Ascending aorta (tissue), 2 donors: Measurements from ENCODE around the gene SPINK5. TPM values are rescaled to one million over a fixed set of nuclear protein-coding genes. Genes with fewer than 3 reads are reported as not detected.
"Not testable (repeated sequence)": the region's sequence is repeated elsewhere in the genome, so short reads cannot be mapped to it uniquely, and the experiment has no call there.

Source experiments
- DNase-seq, 2 donors: peaks; one replicate each; pipeline ENCODE4 v3.0.0-alpha.2; 2019; ENCODE audit warnings: low spot score in 2 of 2
- H3K27ac ChIP-seq, 2 donors: fragments of 200-600 bp; sonication (generic); one replicate each; pipeline ENCODE4 v1.5.1; 2016 to 2017; ENCODE audit warnings: mild to moderate bottlenecking in 1 of 2
- H3K27me3 ChIP-seq: fragments of 200-600 bp; sonication (generic); one replicate; pipeline ENCODE4 v1.5.1; 2017
- H3K36me3 ChIP-seq, 2 donors: fragments of 200-600 bp; sonication (generic); one replicate each; pipeline ENCODE4 v1.5.1; 2016
- H3K4me1 ChIP-seq, 2 donors: fragments of 200-600 bp; sonication (generic); one replicate each; pipeline ENCODE4 v1.5.1; 2016 to 2017; ENCODE audit warnings: mild to moderate bottlenecking in 1 of 2
- H3K4me3 ChIP-seq, 2 donors: fragments of 200-600 bp; sonication (generic); one replicate each; pipeline ENCODE4 v1.5.1; 2016 to 2017; ENCODE audit warnings: mild to moderate bottlenecking in 1 of 2
- H3K9me3 ChIP-seq, 2 donors: fragments of 200-600 bp; sonication (generic); one replicate each; pipeline ENCODE4 v1.5.1; 2016
- intact Hi-C: fragments of 100-400 bp; cut with DNase I; formaldehyde crosslinking; loops from one replicate; pipeline ENCODE4 v1.15.1; 2023
- total RNA-seq: library from RNA; depleted of rRNA; stranded (reverse); fragments of >200 nt; gene quantifications from one replicate; pipeline ENCODE4 v1.1.0, GENCODE V29; 2016
- TF ChIP-seq, protein P1 (sequence below), 3 experiments: fragments of 200-600 bp in 2 of 3; fragments of 450-650 bp in 1 of 3; sonication (generic) in 2 of 3; IDR thresholded peaks; one replicate each; pipeline ENCODE4 v1.5.1; 2016 to 2019; ENCODE audit warnings: antibody characterized with exemption in 3 of 3, mild to moderate bottlenecking in 1 of 3, moderate library complexity in 1 of 3

Gene SPINK5
- total RNA-seq, 1 donor from 2014 or later = not detected

DNA sequence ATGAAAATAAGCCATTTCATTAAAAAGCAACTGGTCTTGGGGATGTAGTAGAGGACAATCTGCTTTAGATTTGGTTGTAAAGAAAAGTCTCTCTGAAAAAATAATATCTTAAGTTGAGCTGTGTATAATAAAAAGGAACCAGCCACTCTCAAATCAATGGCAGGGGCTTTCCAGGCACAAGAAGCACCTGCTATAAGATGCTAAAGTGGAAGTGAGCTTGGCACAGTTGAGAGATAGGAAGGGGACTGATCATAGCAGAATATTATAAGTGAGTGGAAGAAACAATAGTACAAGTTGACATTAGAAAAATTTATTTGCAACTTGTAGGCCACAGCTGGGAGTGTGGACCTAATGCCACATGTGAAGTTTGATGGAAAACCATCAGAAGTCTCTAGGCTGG, 28.1 kb upstream of the SPINK5 start:
- H3K27ac ChIP-seq = no peak overlapping the region
- H3K9me3 ChIP-seq = no peaks in the 10 kb centered on the region
- H3K4me1 ChIP-seq = no peaks in the 10 kb centered on the region
- no peak overlapping the region for H3K4me3 ChIP-seq
- DNase-seq = no peak
- intact Hi-C loops = no loop called here
- TF ChIP-seq, protein P1, sequence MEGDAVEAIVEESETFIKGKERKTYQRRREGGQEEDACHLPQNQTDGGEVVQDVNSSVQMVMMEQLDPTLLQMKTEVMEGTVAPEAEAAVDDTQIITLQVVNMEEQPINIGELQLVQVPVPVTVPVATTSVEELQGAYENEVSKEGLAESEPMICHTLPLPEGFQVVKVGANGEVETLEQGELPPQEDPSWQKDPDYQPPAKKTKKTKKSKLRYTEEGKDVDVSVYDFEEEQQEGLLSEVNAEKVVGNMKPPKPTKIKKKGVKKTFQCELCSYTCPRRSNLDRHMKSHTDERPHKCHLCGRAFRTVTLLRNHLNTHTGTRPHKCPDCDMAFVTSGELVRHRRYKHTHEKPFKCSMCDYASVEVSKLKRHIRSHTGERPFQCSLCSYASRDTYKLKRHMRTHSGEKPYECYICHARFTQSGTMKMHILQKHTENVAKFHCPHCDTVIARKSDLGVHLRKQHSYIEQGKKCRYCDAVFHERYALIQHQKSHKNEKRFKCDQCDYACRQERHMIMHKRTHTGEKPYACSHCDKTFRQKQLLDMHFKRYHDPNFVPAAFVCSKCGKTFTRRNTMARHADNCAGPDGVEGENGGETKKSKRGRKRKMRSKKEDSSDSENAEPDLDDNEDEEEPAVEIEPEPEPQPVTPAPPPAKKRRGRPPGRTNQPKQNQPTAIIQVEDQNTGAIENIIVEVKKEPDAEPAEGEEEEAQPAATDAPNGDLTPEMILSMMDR (IDR thresholded peaks at IDR 0.05) = no peak
- H3K27me3 ChIP-seq = no peaks in the 10 kb centered on the region
- H3K36me3 ChIP-seq = no peaks in the 10 kb centered on the region

DNA sequence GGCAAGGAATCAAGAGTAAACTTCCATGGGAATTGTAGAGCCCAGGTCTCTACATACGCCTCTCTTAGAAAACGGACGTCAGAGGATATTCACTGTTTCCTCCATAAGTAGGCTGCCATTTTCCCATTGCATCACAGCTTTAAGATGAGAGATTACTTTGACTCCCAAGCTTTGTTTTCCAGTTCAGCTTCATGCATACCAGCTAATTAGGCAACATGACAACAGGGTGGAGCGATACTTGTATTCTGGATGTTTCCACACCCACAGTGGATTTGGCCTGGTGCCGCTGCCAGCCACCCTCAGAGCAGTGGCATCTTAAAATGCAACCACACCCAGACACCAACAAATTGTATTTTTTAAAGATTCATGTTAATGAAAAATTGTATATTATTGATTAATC, 20.9 kb upstream of the SPINK5 start:
- no peak overlapping the region for H3K27ac ChIP-seq
- TF ChIP-seq, protein P1 (IDR thresholded peaks at IDR 0.05) = no peak
- H3K4me3 ChIP-seq = no peak overlapping the region
- H3K4me1 ChIP-seq = no peaks in the 10 kb centered on the region
- intact Hi-C loops = no loop called here
- no peak for DNase-seq
- H3K36me3 ChIP-seq = no peaks in the 10 kb centered on the region
- H3K27me3 ChIP-seq = no peaks in the 10 kb centered on the region
- H3K9me3 ChIP-seq = no peaks in the 10 kb centered on the region

DNA sequence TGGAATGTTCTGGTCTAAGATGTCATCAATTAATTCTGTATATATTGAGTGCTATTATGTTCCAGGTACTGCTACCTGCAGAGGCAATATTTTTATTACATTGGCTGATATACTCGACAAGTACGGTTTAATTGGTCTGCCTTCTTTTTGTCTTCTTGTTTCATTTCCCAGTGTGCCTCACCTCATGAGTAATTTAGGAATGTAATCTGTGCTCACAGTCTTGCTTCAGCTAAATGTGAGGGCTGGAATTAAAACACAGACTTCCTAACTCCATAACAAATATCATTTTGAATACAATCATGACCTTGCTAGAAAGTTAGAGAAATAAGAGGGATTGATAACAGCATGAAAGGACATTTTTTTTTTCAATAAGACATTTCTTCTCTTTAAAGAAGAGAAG, 20.1 kb upstream of the SPINK5 start:
- no peak overlapping the region for H3K27ac ChIP-seq
- TF ChIP-seq, protein P1 (IDR thresholded peaks at IDR 0.05) = no peak
- no peak overlapping the region for H3K4me3 ChIP-seq
- H3K9me3 ChIP-seq = no peaks in the 10 kb centered on the region
- no peaks in the 10 kb centered on the region for H3K4me1 ChIP-seq
- intact Hi-C loops = no loop called here
- H3K27me3 ChIP-seq = no peaks in the 10 kb centered on the region
- no peaks in the 10 kb centered on the region for H3K36me3 ChIP-seq
- no peak for DNase-seq

DNA sequence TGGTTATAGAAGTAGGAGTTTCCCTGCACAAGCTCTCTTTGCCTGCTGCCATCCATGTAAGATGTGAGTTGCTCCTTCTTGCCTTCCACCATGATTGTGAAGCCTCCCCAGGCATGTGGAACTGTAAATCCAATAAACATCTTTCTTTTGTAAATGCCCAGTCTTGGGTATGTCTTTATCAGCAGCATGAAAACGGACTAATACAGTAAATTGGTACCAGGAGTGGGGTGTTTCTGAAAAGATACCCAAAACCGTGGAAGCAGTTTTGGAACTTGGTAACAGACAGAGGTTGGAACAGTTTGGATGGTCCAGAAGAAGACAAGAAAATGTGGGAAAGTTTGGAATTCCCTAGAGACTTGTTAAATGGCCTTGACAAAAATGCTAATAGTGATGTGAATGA, 8.6 kb upstream of the SPINK5 start:
- H3K27me3 ChIP-seq, DNase-seq, H3K4me1 ChIP-seq, intact Hi-C loops, H3K27ac ChIP-seq, H3K36me3 ChIP-seq, H3K4me3 ChIP-seq: not testable (repeated sequence)
- H3K9me3 ChIP-seq = peaks cover 4 to 13% of the 10 kb centered on the region in 2 donors

DNA sequence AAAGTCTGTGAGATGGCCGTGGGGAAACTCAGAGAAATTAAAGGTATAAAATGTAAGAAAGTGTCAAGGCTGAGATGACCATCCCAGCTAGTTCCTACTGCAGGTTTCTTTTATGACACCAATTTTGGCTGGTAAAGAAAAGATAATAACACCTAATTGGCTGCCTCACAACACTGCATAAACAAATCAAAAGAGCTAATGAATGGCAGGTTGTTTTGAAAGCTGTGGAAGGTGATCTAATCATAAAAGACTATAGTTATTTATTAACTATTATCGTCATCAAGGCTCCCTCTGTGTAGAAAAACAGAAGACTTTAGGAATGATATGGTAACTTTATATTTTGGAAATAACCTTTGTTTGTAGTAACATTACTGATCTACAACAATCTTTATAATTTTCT, 3.5 kb upstream of the SPINK5 start:
- Histone ChIP-seq H3K4me3 (no peak overlapping the region), H3K27ac (no peak overlapping the region), H3K4me1 (no peaks in the 10 kb centered on the region), H3K9me3 (peaks cover 2 to 7% of the 10 kb centered on the region in 2 donors), H3K27me3 (no peaks in the 10 kb centered on the region), H3K36me3 (no peaks in the 10 kb centered on the region)
- TF ChIP-seq, protein P1 (IDR thresholded peaks at IDR 0.05) = no peak
- DNase-seq = no peak
- intact Hi-C loops = no loop called here

DNA sequence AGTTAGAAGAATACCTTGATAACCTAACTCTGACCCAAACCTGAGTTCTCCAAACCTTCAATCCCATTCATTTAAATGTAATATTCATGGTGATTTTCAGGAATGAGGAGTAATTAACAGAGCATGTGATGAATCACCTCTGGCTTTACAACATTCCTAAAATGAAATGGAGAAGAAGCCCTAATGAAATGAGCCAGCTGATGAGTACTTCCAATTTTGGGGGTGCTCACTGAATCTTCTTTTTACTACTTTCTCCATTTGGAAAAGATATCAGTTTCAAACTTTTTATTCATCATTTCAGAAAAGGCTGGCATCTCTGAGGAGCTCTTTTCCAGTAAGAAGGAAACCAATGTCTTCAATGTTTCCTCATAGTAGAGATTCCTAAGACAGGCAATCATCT, 2.9 kb upstream of the SPINK5 start:
- Histone ChIP-seq H3K4me1 (no peaks in the 10 kb centered on the region), H3K9me3 (peaks cover 0 to under 1% of the 10 kb centered on the region in 2 donors), H3K36me3 (no peaks in the 10 kb centered on the region), H3K27ac (no peak overlapping the region), H3K4me3 (no peak overlapping the region), H3K27me3 (no peaks in the 10 kb centered on the region)
- DNase-seq = no peak
- TF ChIP-seq, protein P1 (IDR thresholded peaks at IDR 0.05) = no peak
- intact Hi-C loops = no loop called here
